Activated naive CD8-positive, alpha-beta T cell treated with anti-CD3 and anti-CD28 coated beads for 36 hours (primary cell): ENCODE measurements around the gene SYT6. TPM values are rescaled to one million over a fixed set of nuclear protein-coding genes. Genes with fewer than 3 reads are reported as not detected.

Experiments
- DNase-seq: peaks from one replicate; pipeline ENCODE4 v3.0.0; 2021
- H3K27ac Mint-ChIP-seq: one replicate; pipeline ENCODE4 v1.8.0; 2022; ENCODE audit warnings: mild to moderate bottlenecking, moderate library complexity, mixed read lengths
- H3K27me3 Mint-ChIP-seq: one replicate; pipeline ENCODE4 v1.8.0; 2022; ENCODE audit warnings: mild to moderate bottlenecking, mixed read lengths
- H3K36me3 Mint-ChIP-seq: one replicate; pipeline ENCODE4 v1.8.0; 2021; ENCODE audit warnings: mild to moderate bottlenecking, mixed read lengths
- H3K4me1 Mint-ChIP-seq: one replicate; pipeline ENCODE4 v1.8.0; 2021; ENCODE audit warnings: mixed read lengths
- H3K4me3 Mint-ChIP-seq: one replicate; pipeline ENCODE4 v1.8.0; 2022; ENCODE audit warnings: mild to moderate bottlenecking, moderate library complexity, mixed read lengths
- H3K9me3 Mint-ChIP-seq: one replicate; pipeline ENCODE4 v1.8.0; 2022; ENCODE audit warnings: mixed read lengths
- total RNA-seq, 2 experiments: library from RNA; stranded (reverse); gene quantifications; one replicate each; pipeline ENCODE4 v1.2.3, GENCODE V29; 2021

Gene SYT6
- total RNA-seq, 2 experiments from 2014 or later, result not detected

DNA sequence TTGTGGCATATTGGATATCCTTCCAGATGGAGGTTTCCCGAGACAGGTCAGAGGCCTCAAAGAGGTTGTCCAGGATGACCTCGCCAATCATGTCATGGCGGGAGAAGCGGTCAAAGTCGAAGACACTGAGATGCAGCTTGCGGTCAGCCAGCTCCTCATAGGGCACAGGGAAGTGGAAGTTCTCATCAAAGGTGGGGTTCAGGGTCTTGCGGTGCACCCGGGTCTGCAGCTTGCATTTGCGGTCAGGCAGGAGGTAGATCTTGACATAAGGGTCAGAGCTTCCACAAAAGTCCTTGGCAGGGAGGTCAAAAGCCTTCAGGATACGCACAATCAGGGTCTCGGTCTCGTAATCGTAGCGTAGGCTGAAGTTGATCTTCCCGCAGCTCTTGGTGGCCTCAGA, 16.2 kb downstream of the SYT6 start:
- Mint-ChIP-seq H3K27me3 (peaks cover 3% of the 10 kb centered on the region), H3K4me3 (no peak overlapping the region), H3K9me3 (no peaks in the 10 kb centered on the region), H3K27ac (no peak overlapping the region), H3K4me1 (no peaks in the 10 kb centered on the region), H3K36me3 (no peaks in the 10 kb centered on the region)
- no peak for DNase-seq

DNA sequence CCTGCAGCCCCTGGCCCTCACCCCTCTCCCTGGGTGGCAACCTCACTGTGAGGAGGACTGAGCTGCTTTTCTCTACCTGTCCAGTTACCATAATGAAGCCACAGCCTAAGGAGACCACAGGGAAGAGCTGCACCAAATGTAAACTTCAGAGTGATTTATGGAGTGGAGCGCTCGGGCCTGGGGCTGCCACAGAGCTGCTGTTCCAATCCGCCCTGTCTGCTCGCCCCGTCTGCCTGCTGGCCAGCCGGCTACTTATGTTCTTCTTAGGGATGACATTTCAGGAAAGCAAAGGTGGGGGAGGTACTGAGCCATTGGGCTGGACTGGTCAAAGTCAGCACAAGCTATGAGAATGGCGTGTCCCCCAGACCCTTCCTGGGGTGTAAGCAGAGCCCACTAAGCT, 17.9 kb downstream of the SYT6 start:
- Mint-ChIP-seq H3K4me1 (no peaks in the 10 kb centered on the region), H3K9me3 (no peaks in the 10 kb centered on the region)

DNA sequence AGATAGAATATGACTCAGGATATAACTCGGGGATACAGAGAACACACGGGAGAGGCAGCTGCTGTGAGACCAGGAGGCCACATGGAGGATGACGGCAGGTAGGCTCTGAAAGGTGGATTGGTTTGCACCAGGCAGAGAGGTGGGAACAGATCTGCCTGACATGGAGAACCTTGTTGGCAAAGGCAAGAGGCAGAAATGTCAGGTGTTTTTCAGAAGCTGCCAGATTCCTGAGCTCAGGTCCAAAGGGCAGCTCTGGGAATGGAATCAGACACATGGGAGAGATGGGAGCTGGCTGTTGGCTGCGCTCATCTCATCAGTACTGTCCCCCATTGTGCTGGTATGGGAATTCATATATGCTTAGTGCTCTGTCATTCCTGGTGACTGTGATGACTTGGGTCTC, 19.2 kb downstream of the SYT6 start:
- no peak for DNase-seq
- no peaks in the 10 kb centered on the region for H3K9me3 Mint-ChIP-seq
- no peaks in the 10 kb centered on the region for H3K36me3 Mint-ChIP-seq
- peaks cover 3% of the 10 kb centered on the region for H3K27me3 Mint-ChIP-seq
- no peak overlapping the region for H3K27ac Mint-ChIP-seq
- H3K4me3 Mint-ChIP-seq, result no peak overlapping the region
- H3K4me1 Mint-ChIP-seq, result no peaks in the 10 kb centered on the region

More for the DNA sequence above, 17.9 kb downstream of the SYT6 start:
- Mint-ChIP-seq H3K4me3 (no peak overlapping the region), H3K27ac (no peak overlapping the region), H3K27me3 (peaks cover 3% of the 10 kb centered on the region), H3K36me3 (no peaks in the 10 kb centered on the region)
- DNase-seq, result no peak

DNA sequence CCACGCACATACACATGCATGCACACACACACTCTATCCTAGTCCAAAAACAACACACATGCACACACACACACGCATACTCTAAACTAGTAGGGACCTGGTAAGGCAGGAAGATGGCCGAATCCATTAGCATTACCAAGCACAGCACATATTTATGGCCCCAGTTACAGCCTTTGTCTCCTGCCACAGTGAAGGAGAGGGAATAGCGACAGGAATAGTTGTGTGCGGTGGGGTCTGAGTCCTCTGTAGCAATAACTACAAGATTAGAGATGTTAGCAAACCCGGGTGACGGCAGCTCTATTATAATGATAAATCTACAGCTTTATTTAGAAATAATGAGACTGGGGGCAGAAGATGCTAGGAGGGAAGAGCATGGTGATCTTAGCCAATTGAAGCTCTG, 20.5 kb downstream of the SYT6 start:
- H3K4me1 Mint-ChIP-seq, result peaks cover 4% of the 10 kb centered on the region
- H3K36me3 Mint-ChIP-seq, result no peaks in the 10 kb centered on the region
- peaks cover 3% of the 10 kb centered on the region for H3K27me3 Mint-ChIP-seq
- DNase-seq, result no peak
- H3K9me3 Mint-ChIP-seq, result no peaks in the 10 kb centered on the region
- H3K4me3 Mint-ChIP-seq, result no peak overlapping the region
- no peak overlapping the region for H3K27ac Mint-ChIP-seq

DNA sequence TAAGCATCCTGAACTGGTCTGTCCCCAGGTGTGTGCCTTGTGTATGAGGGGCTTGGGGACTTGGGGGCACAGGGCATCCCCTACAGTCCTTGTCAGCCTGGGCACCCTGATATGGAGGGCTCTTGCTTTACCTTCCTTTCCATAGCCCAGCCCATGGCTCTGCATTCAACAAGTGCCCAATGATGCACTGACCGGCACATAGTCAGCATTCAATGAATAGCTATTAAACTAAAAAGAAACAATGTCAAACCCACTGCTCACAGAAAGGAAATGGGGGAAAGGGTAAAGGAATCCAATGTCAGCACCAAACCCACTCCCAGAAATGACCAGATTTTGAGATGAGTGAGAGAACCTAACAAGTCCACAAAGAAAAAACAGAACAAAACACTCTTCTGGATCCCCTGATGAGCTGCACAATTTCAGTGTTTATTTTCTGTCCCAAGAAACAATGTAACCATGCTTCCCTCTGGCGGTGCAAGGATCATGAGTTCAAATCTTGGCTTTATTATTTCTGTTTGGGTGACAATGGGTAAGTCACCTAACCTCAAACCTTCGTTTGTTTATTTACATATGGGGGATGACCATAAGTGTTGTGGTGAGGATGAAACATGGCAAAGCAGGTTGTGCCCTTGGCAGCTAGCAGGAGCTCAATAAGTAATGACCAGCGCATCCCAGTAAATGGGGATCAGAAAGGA, 22.0 kb downstream of the SYT6 start:
- Mint-ChIP-seq H3K27ac (no peak overlapping the region), H3K36me3 (no peaks in the 10 kb centered on the region), H3K27me3 (peaks cover 3% of the 10 kb centered on the region), H3K9me3 (no peaks in the 10 kb centered on the region), H3K4me1 (peaks cover 4% of the 10 kb centered on the region), H3K4me3 (no peak overlapping the region)
- DNase-seq, result no peak

DNA sequence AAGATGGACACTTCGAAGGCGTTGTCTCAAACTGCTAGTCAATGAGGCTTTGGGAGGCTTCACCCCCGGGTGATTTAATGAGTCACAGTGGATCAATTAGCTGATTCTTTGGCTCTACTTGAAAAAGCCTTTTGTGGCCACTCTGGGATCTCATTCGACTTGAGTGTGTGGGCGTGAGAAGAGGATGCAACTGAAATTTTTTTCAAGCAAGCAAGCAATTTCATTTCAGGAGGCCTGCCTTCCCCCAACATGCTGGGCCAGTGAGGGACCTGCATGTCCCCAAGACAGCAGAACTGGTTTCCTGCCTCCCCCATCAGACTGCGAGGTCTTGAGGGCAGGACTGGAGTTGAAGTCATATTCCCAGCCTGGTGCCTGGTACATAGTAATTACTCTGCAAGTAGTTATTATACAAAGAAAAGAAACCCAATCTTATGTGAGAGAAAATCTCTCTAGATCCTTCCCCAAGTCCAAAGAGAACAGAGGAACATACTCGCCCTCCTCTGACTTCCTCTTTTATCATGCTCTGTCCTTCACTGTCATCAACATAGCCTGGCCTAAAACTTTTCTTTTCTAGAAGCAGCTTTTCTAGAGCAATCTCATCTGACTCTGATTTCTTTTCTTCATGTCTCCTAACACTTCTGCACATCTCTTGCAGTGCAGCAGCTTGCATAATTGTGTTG, 22.7 kb downstream of the SYT6 start:
- H3K4me1 Mint-ChIP-seq, result peaks cover 4% of the 10 kb centered on the region
- no peak for DNase-seq
- no peak overlapping the region for H3K4me3 Mint-ChIP-seq
- peaks cover 3% of the 10 kb centered on the region for H3K27me3 Mint-ChIP-seq
- no peaks in the 10 kb centered on the region for H3K9me3 Mint-ChIP-seq
- no peak overlapping the region for H3K27ac Mint-ChIP-seq
- H3K36me3 Mint-ChIP-seq, result no peaks in the 10 kb centered on the region

DNA sequence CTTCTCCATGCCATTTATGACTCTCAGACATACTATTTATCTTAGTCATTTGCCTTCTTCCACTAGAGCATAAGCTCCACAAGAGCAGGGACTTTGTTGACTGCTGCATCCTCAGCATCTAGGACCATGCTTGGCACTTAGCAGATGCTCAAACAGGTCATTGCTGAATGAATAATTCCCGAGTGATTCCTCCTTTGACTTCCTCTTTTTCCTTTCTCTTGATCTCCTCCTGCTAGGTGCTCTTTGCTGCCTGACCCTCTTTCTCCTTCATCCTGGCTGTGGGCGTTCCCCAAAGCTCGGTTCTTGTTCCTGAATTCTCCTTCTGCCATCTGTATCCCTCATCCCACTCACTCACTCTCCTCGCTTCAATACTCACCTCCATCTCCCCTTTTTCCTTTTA, 23.5 kb downstream of the SYT6 start:
- peaks cover 2% of the 10 kb centered on the region for H3K27me3 Mint-ChIP-seq
- H3K9me3 Mint-ChIP-seq, result no peaks in the 10 kb centered on the region
- peaks cover 4% of the 10 kb centered on the region for H3K4me1 Mint-ChIP-seq
- no peak overlapping the region for H3K27ac Mint-ChIP-seq
- H3K4me3 Mint-ChIP-seq, result no peak overlapping the region
- H3K36me3 Mint-ChIP-seq, result no peaks in the 10 kb centered on the region
- no peak for DNase-seq

DNA sequence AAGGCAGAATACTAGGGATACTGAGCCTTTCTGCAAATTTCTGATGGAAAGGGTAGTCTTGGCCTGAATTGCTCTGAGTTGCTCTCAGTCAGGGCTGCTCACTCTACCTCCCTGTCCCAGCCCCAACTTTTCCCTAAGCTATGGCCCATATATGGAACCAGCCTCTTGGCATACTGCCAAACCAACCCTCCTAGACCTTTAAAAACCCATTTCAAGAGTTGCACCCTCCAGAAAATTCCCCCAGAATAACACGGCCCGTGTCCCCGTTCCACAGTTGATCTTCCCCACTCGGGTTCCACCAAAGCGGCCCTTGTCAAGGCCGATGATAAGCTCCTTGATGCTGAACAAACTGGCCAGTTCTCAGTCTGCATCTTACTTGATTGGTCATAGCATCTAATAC, 25.4 kb downstream of the SYT6 start:
- H3K27me3 Mint-ChIP-seq, result no peaks in the 10 kb centered on the region
- H3K4me3 Mint-ChIP-seq, result no peak overlapping the region
- DNase-seq, result no peak
- peaks cover 4% of the 10 kb centered on the region for H3K4me1 Mint-ChIP-seq
- no peaks in the 10 kb centered on the region for H3K9me3 Mint-ChIP-seq
- H3K36me3 Mint-ChIP-seq, result no peaks in the 10 kb centered on the region
- no peak overlapping the region for H3K27ac Mint-ChIP-seq

DNA sequence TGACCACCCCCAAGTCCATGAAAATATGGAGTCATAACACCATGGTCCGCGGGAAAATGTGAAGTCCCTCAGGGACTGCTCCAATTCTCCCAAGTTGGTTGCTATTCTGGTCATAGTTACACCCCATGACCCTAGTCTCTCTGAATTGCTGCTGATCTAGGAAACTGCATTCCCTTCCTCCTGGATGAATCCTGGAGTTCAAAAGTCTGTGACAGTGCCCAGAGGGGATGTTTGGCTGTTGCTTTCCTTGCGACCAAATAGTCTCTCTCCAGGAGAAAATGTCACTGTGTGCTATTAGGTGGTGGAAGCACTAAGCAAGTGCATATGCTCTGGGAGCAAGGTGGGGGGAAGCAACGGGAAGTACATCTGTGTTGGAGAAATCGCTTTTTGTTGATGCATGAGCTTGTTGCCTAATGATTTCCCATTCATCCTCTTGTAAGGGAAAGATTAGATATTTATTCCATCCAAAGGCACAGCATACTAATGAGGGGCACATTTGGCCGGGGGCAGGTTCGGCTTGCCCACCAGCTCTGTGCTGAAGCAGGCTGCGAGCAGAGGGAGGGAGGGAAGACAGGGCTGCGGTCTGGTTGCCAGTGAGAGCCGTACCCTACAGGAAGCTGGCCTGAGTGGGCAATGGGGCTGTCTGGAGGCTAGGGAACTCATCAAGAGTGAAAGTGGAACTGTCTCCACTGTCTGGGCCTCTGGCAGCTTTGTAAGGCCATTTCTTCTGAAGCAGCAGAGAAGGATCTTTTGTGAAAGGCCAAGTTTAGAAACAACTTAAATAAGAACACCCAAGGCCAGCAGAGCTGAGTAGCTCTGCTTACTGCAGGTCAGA, 27.2 kb downstream of the SYT6 start:
- Mint-ChIP-seq H3K4me1 (peaks cover 4% of the 10 kb centered on the region), H3K4me3 (no peak overlapping the region), H3K27ac (no peak overlapping the region), H3K9me3 (no peaks in the 10 kb centered on the region), H3K36me3 (no peaks in the 10 kb centered on the region), H3K27me3 (no peaks in the 10 kb centered on the region)
- no peak for DNase-seq

DNA sequence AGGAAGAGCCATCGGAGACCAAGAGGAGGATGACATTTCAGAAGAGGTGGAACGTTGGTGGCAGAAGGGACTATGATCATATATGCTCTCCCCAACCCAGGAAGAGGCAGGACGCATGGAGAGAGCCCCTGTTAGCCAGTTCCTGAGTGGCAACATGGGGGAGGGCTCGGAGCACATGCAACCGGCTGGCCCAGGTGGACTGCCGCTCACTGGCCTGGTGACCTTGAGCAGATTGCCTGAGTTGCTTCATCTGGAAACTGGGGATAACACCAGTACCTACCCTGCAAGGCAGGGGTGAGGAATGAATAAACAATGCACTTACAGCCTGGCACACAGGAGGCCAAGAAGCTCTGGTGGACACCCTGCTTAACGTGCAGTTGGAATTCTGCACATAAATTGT, 29.0 kb downstream of the SYT6 start:
- no peaks in the 10 kb centered on the region for H3K9me3 Mint-ChIP-seq
- H3K4me3 Mint-ChIP-seq, result no peak overlapping the region
- no peaks in the 10 kb centered on the region for H3K27me3 Mint-ChIP-seq
- H3K4me1 Mint-ChIP-seq, result peaks cover 4% of the 10 kb centered on the region
- no peak for DNase-seq
- H3K27ac Mint-ChIP-seq, result no peak overlapping the region
- no peaks in the 10 kb centered on the region for H3K36me3 Mint-ChIP-seq

DNA sequence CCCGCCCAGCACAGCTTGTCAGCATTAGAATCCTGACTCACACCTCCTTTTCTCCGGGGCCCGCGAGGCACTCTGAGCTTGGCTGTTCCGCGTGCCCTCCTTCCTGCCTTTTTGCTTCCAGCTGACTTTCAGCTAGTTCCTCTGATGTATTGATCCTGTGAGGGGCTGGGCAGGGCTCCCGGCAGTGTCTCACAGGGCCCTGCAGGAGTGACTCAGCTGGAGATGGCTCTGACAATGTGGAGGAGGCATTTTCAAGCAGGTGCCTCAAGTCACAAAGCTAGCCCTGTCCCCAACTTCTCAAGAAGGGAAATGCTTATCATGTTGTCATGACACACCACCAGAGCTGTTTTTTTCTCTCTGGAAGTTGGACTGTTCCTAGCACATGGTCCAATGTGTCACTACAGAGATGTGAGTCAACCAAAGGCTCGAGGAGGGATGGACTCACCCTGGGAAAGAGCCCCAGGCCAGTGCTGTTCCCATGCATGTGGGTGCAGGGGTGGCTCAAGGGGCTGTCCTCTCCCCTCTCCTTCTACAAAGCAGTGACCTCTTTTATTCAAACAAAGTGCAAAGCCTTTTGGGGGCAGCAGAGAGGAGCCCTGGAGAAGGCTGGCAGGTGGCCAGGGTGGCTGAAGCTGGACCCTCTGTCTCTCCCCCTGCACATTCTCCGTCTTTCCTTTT, 30.6 kb downstream of the SYT6 start:
- Mint-ChIP-seq H3K9me3 (no peaks in the 10 kb centered on the region), H3K27me3 (no peaks in the 10 kb centered on the region), H3K27ac (no peak overlapping the region), H3K36me3 (no peaks in the 10 kb centered on the region), H3K4me3 (no peak overlapping the region), H3K4me1 (no peaks in the 10 kb centered on the region)
- no peak for DNase-seq

DNA sequence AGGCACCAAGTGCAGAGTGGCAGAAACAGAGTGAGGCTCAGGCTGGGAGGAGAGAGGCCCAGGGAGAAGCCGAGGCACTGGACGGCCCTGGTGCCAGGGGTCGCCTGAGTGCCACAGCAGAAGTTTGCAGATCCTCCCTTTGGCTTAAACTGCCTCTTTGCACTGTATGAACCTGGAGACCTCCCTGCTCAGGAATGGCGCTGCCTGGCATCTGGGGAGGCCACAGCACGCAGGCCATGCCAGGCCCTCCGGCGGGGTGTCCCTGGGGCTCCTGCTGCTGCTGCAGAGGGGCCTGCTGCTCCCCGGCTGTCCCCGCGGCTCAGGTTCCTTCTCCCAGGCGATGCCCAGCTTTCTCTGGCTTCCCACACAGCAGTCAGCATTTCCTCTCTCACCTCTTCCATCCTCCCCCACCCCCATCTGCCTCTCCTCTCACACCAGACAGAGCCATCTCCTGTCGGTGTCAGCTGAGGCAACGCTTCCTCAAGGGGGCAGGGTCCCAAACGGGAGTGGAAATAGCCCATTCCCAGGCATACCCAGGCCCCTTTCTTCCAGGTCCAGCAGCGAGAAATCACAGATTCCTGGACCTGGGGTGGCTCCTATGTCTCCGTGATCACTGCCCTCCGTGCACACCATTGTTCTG, 35.2 kb downstream of the SYT6 start:
- Mint-ChIP-seq H3K36me3 (no peaks in the 10 kb centered on the region), H3K9me3 (no peaks in the 10 kb centered on the region), H3K27ac (no peak overlapping the region), H3K4me1 (peaks cover under 1% of the 10 kb centered on the region), H3K4me3 (no peak overlapping the region), H3K27me3 (no peaks in the 10 kb centered on the region)
- no peak for DNase-seq

DNA sequence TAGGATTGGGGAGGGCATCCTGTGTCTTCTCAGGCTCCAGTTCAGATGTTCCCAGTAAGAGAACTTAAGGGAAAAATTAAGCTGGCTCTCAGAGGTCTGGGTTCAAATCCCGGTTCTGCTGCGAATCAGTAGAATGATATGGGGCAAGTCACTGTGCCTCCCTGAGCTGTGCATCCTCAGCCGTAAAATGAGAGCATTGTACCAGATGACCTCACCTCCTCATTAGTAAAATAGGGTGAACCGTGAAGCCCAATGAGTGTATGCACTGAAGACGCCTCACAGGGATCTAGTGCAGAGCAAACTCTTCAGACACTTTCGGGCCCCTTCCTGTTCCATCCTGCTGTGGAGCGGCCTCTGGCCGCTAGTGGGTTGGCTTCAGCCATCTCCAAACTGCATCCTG, 36.0 kb downstream of the SYT6 start:
- H3K4me3 Mint-ChIP-seq, result no peak overlapping the region
- no peak overlapping the region for H3K27ac Mint-ChIP-seq

DNA sequence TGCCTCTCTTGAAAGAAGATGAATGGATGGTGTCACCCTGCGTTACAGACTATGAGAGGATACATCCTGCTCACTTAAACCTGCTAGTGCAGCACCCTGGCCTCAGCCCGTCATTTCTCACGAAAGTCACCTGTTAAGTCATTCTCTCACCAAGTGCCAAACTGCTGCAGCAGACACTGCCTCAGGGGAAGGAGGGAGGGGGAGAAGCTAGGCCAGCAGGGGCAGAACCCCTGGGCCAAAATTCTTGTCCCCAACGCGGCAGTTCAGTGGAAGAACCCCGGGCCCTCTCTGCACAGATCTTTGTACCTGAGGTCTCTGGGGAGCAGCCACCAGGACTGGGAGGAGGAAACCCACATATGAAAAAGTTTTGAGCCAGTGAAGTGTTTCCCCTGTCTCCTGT, 37.6 kb downstream of the SYT6 start:
- Mint-ChIP-seq H3K36me3 (no peaks in the 10 kb centered on the region), H3K27me3 (no peaks in the 10 kb centered on the region), H3K9me3 (no peaks in the 10 kb centered on the region), H3K4me3 (no peak overlapping the region), H3K27ac (no peak overlapping the region), H3K4me1 (peaks cover 6% of the 10 kb centered on the region)
- no peak for DNase-seq

More for the DNA sequence above, 36.0 kb downstream of the SYT6 start:
- DNase-seq, result no peak
- Mint-ChIP-seq H3K4me1 (peaks cover 6% of the 10 kb centered on the region), H3K9me3 (no peaks in the 10 kb centered on the region), H3K27me3 (no peaks in the 10 kb centered on the region), H3K36me3 (no peaks in the 10 kb centered on the region)
